ENCODE measurements around the gene NINL. TPM values are rescaled to one million over a fixed set of nuclear protein-coding genes. Genes with fewer than 3 reads are reported as not detected.

NINL gene
- total and polyA plus RNA-seq, 2 of the 4 experiments (the other 2 are of a cell fraction) = 3.0 to 10.4 TPM

- H2AFZ ChIP-seq (replicated peaks; ENCODE audit: low read length, poor library complexity) = no peak overlapping the region
- POLR2A ChIA-PET (ENCODE audit: unreplicated experiment) = no interaction called here
- in situ Hi-C loops (cut with MboI; ENCODE audit: low sequenced_read_pairs) = no loop called here
- peaks cover 45% of the 10 kb centered on the region for H3K36me3 ChIP-seq (ENCODE audit: control insufficient read depth, insufficient read depth, low read length)
- H3K4me3 ChIP-seq (ENCODE audit: insufficient read depth, low read depth, low read length) = no peak overlapping the region
- no peak overlapping the region for H2BK20ac ChIP-seq (ENCODE audit: low read depth, low read length)
- intact Hi-C loops (cut with micrococcal nuclease) = loop anchor here (10.0 kb wide), 1 partner anchor 115 kb away; no protein-coding TSS in a partner anchor
- H3K56ac ChIP-seq (ENCODE audit: extremely low read depth, insufficient read depth, low read length) = no peak overlapping the region
- 81% methylated on average over 4 of the region's 5 CpGs; no CpG with 5 or more reads in 1 of the 2 experiments for WGBS, 2 experiments (ENCODE audit: extremely low coverage in 2 of 2, insufficient read length in 1 of 2)
- H3K9ac ChIP-seq (ENCODE audit: low read depth, low read length) = no peak overlapping the region
- no peak overlapping the region for H3K27ac ChIP-seq (ENCODE audit: insufficient read depth, low read length)
- dilution Hi-C loops (cut with HindIII; ENCODE audit: low sequenced_read_pairs, unreplicated experiment) = no loop called here
- no peak overlapping the region for H3K18ac ChIP-seq (ENCODE audit: low read depth, low read length)
- no peak overlapping the region for H2BK120ac ChIP-seq (ENCODE audit: low read depth, low read length)
- ATAC-seq (ENCODE audit: low read depth) (no peak), DNase-seq (no peak)
- no peak overlapping the region for H2BK15ac ChIP-seq (ENCODE audit: low read depth, low read length)
- CTCF ChIA-PET = no interaction called here
- no peaks in the 10 kb centered on the region for H3K4me1 ChIP-seq (ENCODE audit: control insufficient read depth, insufficient read depth, low read length)
- no peak overlapping the region for H3K4ac ChIP-seq (ENCODE audit: low read depth, low read length)
- no peaks in the 10 kb centered on the region for H3K9me3 ChIP-seq (ENCODE audit: control insufficient read depth, insufficient read depth, low read length)
- no TSS peak for BruUV-seq (replicated peaks)
- H2AK9ac ChIP-seq (replicated peaks; ENCODE audit: low read depth, low read length, poor library complexity) = no peak overlapping the region
- no peak overlapping the region for H4K5ac ChIP-seq (ENCODE audit: low read depth, low read length)
- H4K8ac ChIP-seq (ENCODE audit: low read depth in 2 of 2, low read length in 2 of 2) = no peak overlapping the region
- no peak overlapping the region for H3K14ac ChIP-seq (replicated peaks; ENCODE audit: low read depth, low read length)
- TF ChIP-seq RFX5 (IDR thresholded peaks at IDR 0.05; ENCODE audit: low read depth, low read length) = no peak
- H4K20me1 ChIP-seq (ENCODE audit: insufficient read depth, low read length) = no peaks in the 10 kb centered on the region
- no peaks in the 10 kb centered on the region for H3K79me1 ChIP-seq (ENCODE audit: low read depth in 1 of 2, low read length in 2 of 2)
- no peak overlapping the region for H3K4me2 ChIP-seq (ENCODE audit: low read depth, low read length)
- no peaks in the 10 kb centered on the region for H3K9me1 ChIP-seq (ENCODE audit: insufficient read depth, low read length)
- no peak overlapping the region for H2AK5ac ChIP-seq (ENCODE audit: low read depth, low read length)
- H2BK5ac ChIP-seq (ENCODE audit: low read depth, low read length, poor library complexity, severe bottlenecking) = no peak overlapping the region
- no peak overlapping the region for H3K23ac ChIP-seq (ENCODE audit: low read depth, low read length)
- no peaks in the 10 kb centered on the region for H3K27me3 ChIP-seq (ENCODE audit: control insufficient read depth, insufficient read depth, low read length)
- no peak overlapping the region for H4K91ac ChIP-seq (ENCODE audit: insufficient read depth, low read depth, low read length)
Observed at GRCh38 chr20:25479638-25480037, 105.7 kb downstream of the NINL start.
